Epidermal melanocyte (primary cell): ENCODE measurements around the gene JMJD8.
A peak's percentile ranks its signal among the peaks of the same experiment; 100 is the strongest.

Experiments used
- DNase-seq: peaks from one replicate; pipeline ENCODE4 v3.0.0; 2011; ENCODE audit warnings: low spot score; ENCODE audit not compliant: insufficient read length

The JMJD8 gene

DNA sequence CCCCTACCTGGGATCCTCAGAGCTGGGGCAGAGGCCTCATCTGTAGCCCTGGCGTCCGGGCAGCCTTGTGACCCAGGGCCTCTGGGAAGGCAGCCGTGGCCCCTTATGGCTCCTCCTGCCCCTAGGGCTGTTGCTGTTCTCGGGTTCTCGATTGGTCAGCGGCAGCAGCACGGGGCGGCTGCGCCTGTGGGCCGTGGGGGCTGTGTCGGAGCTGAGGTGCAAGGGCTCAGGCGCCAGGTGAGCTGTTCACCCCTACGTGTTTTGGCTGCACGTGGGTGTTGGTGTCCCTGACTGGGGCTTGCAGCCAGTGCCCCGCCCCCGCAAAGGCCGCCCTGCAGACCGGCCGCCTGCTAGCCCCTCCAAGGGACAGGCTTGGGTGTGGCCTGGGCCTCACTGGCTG, 22.0 kb downstream of the JMJD8 start:
- no peak for DNase-seq

DNA sequence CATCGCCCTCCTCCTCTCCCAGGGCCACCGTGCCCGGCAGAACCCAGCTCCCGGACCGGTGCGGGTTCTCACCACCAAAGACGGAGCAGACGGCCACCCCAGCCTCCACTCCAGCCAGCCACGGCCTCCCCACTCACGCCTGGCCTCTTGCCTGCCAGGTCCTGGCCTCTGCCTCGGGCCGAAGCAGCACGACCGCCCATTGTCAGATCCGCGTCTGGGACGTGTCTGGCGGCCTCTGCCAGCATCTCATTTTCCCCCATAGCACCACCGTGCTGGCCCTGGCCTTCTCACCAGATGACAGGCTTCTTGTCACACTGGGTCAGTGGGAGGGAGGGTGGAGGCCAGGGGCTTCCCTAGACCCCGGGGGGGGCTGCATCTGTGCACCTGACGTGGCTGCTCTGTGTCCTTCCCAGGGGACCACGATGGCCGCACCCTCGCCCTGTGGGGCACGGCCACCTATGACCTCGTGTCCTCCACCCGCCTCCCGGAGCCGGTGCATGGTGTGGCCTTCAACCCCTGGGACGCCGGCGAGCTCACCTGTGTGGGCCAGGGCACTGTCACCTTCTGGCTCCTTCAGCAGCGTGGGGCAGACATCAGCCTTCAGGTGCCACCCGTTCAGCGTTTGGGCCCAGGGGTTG, 22.8 kb downstream of the JMJD8 start:
- no peak for DNase-seq

GRCh38 chr16:660459-661183, 23.5 kb downstream of the JMJD8 start:
- peak; percentile 84 for DNase-seq

GRCh38 chr16:660132-660458, 24.0 kb downstream of the JMJD8 start:
- no peak for DNase-seq

- no peak for DNase-seq
Measured at GRCh38 chr16:659618-660017, 24.5 kb downstream of the JMJD8 start.

GRCh38 chr16:658679-659571, 25.2 kb downstream of the JMJD8 start:
- no peak for DNase-seq

DNA sequence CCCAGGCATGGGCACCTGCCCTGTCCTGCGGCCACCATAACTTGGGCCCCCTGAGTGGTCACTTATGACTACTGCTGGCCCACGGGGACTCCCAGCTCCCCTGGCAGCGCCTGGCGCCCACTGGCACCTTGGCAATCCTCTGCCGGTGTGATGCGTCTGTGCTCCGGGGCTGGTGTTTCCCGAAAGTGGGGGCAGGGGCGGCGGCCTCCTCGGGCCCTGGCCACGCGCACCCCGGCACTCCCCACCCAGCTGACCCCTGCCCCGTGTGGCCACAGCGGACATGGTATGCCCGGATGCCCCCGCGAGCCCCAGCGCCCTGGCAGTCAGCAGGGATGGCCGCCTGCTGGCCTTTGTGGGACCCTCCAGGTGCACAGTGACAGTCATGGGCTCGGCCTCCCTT, 26.6 kb downstream of the JMJD8 start:
- no peak for DNase-seq

DNA sequence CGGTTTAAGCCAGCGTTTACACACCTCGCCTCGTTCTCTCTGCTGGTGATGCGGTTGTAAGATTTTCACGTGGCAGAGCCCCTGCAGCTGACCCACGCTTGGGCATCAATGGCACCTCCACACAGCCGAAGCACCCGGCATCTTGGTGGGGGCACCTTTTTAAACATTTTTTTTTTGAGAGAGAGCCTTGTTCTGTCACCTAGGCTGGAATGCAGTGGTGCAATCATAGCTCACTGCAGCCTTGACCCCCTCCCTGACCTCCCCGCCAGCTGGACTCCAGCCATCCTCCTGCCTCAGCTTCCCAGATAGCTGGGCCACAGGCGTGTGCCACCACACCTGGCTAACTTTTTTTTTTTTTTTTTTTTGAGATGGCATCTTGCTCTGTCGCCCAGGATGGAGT, 30.1 kb downstream of the JMJD8 start:
- no peak for DNase-seq

DNA sequence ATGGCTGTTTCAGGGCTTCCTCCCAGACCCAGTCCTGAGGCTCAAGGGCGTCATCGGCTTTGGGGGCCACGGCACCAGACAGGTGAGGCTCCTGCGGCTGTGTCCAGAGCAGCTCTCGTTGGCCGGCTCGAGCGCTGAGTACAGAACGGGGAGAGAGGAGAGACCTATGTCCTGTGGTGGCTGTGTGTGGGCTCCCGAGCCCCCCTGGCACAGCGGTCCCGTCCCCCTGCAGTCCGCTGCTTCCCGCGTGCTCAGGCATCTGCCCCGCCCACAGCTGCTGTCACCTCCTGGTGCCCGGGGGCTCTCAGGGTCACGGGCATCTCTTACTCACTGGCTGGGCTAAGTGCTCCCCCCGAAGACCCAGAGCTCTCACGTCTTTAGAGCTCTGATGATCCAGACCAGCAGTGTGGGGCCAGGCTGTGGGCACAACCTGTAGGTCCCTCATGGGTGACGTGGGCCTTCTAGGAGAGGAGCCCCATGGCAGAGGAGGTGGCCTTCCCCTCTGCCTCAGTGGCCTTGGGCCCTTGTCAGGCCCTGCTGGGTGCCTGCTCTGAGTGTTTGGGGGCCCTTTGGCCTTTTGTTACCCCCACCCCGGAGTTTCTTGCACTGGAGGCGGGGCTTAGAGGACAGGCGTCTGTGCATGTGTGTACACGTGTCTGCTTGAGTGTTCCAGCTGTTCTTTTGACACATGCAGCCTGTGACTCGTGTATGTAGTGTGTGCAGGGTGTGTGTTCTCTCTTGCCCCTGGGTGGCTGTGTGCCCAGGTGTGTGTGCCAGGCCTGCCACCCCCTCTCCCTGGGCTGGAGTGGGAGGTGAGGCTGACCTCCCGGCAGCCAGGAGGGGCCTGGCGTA, 31.5 kb downstream of the JMJD8 start:
- no peak for DNase-seq

DNA sequence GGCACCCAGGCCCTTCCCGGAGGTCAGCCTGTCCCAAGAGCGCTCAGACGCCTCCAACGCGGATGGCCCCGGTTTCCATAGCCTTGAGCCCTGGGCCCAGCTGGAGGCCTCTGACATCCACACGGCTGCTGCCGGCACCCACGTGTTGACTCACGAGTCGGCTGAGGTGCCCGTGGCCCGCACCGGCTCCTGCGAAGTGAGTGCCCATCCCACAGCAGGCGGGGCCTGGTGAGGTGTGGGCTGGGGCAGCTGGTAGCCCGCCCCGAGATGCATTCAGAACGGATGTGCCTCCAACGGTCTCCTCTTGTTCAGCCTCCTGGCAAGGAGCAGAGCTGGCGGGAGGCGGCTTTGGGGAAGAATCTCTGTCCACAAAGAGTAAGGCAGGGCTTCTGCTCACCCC, 32.3 kb downstream of the JMJD8 start:
- no peak for DNase-seq

GRCh38 chr16:649631-650030, 34.5 kb downstream of the JMJD8 start:
- no peak for DNase-seq

DNA sequence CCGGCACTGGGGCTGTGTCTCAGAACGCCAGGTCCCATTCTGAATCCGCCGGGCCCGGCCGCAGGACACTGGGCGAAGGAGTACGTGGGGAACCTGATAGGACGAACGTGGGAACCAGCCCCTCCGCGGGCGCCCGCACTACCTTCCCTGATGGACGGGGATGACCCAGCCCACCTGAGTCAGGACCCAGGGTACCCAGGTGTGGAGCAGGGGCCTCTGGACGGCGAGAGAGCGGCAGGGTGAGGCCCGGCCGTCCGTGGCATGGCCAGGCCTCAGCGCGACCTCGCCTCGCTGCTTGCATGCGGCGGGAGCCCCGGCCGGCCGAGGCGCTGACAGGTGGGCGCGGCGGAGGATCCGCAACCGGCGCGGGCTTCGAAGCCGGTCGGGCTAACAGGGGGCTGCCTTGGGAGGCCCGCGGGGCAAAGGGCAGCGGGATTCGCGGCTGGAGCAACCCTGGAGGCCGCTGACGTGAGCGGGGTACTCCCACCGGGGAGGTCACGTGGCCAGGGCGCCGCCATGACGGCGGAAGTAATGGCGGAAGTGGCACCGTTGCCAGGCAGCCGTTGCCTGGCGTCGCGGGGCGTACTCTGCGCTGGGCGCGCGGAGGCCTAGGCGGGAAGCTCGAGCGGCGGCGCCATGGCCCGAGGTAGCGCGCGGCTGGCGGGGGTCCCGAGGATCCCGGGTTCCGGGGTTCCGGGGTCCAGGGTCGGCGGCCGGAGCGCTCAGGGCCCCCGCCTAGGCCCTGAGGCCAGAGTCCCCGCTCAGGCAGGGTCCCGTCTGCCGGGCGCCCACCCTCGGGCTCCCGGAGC, 35.1 kb downstream of the JMJD8 start, which contains the start of gene WDR90:
Gene WDR90, plus strand, starts transcription at position 585 of the 809 bp plus-strand sequence. Its CDS starts 52 bp downstream, at position 637.
- DNase-seq, result peak; percentile 100

GRCh38 chr16:648071-648780, 35.9 kb downstream of the JMJD8 start:
- no peak for DNase-seq

- DNase-seq, result no peak
Measured at GRCh38 chr16:647173-647902, 36.8 kb downstream of the JMJD8 start.

- DNase-seq, result no peak
Measured at GRCh38 chr16:646679-647172, 37.4 kb downstream of the JMJD8 start.

DNA sequence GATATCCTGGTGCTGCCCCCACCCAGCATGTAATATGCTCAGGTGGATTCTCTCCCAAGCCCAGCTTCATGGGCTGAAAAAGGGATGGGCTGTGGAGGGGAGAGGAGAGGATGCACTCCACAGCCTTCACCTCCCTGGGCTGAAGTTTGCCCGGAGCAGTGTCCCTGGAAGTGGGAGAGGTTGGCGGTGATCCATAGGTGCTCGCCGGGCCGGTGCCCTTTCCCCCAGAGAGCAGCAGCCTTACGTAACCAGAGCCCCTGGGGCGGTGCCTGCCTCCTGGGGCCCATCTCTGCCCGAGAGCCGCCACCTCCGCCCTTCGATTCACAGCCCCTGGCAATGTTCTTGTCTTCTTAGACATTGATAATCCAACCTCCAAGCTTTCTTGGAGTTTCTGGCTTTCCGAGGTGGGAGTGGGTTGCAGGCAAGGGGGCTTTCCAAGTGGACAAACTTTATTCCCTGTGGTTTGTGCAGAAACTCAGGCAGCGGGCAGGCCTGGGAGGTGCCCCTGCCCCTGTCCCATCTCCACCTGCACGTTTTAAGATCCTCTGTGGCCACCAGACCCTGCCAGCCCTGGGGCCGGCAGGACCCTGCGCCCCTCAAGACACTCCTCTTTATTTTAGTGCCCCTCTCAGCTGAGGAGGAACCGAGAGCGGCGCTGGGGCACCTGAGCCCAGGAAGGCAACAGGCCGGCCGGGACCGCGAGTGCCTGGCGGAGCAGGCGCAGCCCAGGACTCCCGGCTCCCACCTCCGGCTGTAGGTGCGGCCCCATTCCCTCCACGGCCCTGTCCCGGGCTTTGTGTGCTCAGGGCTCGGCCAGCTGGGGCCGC, 38.1 kb downstream of the JMJD8 start:
- no peak for DNase-seq

DNA sequence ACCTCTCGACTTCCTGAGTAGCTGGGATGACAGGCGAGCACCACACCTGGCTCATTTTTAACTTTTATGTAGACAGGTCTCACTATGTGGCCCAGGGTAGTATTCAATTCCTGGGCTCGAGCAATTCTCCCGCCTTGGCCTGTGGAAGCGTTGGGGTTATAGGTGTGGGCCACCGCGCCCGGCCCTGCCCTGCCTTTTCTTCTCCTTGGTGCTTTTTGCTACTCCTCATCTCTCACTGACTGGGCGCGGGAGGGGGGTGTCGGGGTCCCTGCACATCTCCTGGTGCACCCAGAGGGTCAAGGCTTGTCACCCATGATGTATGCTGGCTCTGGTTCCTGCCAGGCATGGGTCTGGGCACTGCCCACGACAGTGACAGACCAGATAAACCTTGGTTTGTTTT, 39.6 kb downstream of the JMJD8 start:
- DNase-seq, result no peak

- DNase-seq, result no peak
Measured at GRCh38 chr16:643050-643368, 41.1 kb downstream of the JMJD8 start.
